ENCODE measurements around the gene CCDC107.

GRCh38 chr9:35669331-35670145 lies 11.4 kb downstream of the CCDC107 start:
- TF ChIP-seq CTCF (conservative IDR thresholded peaks at IDR 0.05 in 1 of 2, IDR thresholded peaks at IDR 0.05 in 1 of 2; ENCODE audit: low read depth in 1 of 2, low read length in 2 of 2) = no peak
- no peak for TF ChIP-seq EZH2 (IDR thresholded peaks at IDR 0.05; ENCODE audit: low read length, missing control alignments)

All from fibroblast of lung (primary cell).